ENCODE measurements around the gene ARL3.
"Not testable (repeated sequence)": the region's sequence is repeated elsewhere in the genome, so short reads cannot be mapped to it uniquely, and the experiment has no call there.

ARL3 gene

DNA sequence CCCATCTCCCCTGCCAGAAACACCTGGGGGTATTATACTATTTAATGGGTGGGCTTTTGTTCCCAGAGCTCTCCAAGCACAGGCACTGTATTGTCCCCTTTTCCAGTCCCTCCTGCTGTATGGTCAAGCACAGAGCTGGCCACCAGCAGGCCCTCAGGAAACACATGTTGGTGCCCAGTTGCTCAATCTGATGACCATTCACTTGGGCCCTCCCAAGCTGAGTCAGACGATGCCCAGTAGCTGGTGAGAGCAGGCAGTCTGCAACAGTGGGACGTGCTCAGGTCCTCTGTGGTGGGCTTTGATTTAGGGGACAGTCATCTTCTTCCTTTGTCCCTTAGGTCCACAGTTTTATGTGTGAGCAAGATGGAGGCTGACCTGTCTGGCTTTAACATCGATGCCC, 12.1 kb upstream of the ARL3 start:
- no peak for DNase-seq
- TF ChIP-seq POLR2A (IDR thresholded peaks at IDR 0.05; ENCODE audit: low read length), result no peak

DNA sequence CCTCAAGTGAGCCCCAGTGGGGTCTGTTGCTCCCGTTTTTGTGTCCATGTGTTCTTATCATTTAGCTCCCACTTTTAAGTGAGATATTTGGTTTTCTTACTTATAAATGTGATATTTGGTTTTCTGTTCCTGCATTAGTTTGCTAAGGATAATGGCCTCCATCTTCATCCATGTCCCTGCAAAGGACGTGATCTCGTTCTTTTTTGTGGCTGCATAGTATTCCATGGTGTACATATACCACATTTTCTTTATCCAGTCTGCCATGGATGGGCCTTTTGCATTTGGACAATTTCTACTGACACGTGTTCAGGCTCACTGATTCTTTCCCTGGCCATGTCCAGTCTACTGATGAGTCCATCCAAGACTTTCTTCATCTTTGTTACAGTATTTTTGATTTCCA, 9.8 kb upstream of the ARL3 start:
- TF ChIP-seq POLR2A (IDR thresholded peaks at IDR 0.05; ENCODE audit: low read length) (no peak), GATA1 (IDR thresholded peaks at IDR 0.05; ENCODE audit: low read depth, low read length) (no peak)
- no peak for DNase-seq

DNA sequence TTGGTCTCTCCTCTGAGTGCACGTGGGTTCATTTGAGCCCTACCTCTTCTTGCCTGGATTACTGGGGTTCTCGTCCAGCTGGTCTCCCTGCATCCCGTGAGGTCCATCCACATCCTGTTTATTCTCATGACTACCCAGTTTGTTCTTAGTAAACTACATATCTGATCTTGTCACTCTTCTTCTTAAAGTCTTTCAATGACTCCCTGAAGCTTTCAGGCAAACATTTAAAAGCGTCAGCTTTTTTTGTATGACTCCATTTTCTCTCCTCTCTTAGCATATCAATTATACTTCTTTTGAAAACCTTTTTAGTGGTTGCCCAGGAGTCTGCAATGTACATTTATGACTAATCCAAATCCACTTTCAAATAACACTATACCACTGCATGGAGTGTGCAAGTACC, 7.8 kb upstream of the ARL3 start:
- TF ChIP-seq GATA1 (IDR thresholded peaks at IDR 0.05; ENCODE audit: low read depth, low read length) (no peak), POLR2A (IDR thresholded peaks at IDR 0.05; ENCODE audit: low read length) (no peak)
- no peak for DNase-seq

DNA sequence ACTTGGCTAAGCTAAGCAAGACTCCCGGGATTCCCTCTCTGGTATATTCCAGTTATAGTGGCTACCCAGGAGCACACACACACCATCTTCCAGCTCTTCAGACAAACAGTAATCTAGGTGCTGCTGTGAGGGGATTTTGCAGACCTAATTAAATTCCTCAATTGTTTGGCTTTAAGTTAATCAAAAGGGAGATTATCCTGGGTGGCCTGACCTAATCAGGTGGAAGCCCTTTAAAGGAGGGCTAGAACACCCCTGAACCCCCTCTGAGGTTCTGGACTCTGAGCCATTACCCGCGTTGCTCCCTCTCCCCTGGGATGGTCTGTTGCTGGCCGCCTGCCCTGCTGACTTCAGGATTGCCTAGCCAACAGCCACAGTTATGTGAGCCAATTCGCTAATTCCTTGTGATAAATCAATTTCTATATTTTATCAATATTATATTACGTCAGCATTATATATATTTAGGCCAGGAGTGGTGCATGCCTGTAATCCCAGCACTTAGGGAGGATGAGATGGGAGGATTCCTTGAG, 6.6 kb upstream of the ARL3 start:
- TF ChIP-seq POLR2A (IDR thresholded peaks at IDR 0.05; ENCODE audit: low read length) (no peak), GATA1 (IDR thresholded peaks at IDR 0.05; ENCODE audit: low read depth, low read length) (no peak)
- no peak for DNase-seq

DNA sequence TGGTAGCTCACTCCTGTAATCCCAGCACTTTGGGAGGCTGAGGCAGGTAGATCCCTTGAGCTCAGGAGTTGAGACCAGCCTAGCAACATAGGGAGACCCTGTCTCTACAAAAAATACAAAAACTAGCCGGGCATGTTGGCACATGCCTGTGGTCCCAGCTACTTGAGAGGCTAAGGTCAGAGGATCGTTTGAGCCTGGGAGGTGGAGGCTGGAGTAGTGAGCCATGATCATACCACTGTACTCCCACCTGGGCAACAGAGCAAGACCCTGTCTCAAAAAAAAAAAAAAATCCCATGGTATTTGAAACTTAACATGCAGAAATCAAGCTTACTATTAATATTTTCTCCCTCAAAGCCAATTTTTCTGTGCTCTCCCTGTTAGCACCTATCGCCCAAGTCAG, 6.1 kb upstream of the ARL3 start:
- TF ChIP-seq POLR2A (IDR thresholded peaks at IDR 0.05; ENCODE audit: low read length) (no peak), GATA1 (IDR thresholded peaks at IDR 0.05; ENCODE audit: low read depth, low read length) (no peak)
- DNase-seq, result no peak

DNA sequence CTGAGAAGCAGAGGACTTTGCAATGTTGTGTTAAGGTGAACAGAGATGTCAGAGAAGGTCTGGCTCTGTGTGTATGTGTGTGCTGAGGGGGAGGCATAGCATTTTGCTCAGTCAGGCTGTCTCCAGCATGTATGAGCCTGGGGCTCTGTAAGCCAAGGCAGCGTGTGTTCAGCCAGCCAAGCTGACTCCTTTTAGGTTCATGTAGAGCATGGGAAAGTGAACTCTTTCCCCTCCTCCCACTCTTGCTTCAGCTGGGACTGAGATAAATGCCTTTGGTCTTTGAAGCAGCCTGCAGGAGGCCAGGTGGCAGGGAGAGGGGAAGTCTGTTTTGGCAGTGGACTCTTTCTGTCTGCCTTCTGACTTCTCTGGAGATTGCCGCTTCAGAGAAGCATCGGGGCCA, 4.0 kb upstream of the ARL3 start:
- TF ChIP-seq POLR2A (IDR thresholded peaks at IDR 0.05; ENCODE audit: low read length) (no peak), GATA1 (IDR thresholded peaks at IDR 0.05; ENCODE audit: low read depth, low read length) (no peak)
- peak in 1 of 2 experiments; percentile 14 for DNase-seq

DNA sequence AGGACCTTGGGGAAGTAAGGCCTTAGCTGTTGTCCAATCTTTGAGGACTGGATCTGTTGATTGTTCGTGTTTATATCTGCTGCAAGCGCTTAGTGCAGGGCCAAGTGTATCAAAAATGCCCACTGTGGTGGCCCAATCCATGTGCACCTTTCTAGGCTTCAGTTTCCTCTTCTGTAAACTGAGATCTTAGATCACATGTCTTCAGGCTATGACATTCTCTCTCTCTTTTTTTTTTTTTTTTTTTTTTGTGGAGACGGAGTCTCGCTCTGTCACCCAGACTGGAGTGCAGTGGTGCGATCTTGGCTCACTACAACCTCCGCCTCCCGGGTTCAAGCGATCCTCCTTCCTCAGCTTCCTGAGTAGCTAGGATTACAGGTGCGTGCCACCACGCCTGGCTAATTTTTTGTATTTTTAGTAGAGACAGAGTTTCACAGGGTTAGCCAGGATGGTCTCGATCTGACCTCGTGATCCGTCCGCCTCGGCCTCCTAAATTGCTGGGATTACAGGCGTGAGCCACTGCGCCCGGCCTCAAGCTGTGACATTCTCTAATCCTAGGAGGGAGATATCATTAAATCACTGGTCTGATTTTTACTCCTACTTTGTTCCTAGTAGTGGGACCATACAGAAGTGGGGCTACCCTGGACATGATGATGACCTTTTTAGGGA, 2.8 kb upstream of the ARL3 start:
- DNase-seq, result not testable (repeated sequence)

DNA sequence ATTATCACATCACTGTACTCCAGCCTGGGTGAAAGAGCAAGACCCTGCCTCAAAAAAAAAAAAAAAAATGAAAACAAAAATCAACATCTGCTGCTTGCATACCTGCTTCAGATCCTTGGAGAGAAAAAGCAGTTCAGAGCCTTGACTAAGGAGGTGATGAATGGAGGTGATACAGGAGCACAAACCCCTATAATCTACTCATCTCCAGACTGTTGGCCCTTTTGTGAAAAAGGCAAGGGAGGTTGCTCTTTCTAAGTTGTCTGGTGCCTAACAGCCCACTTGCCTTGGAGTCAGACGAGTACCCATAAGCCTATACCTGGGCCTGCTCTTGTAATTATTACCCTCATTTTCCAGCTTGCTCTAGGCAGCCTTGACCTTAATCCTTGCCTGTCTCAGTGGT, 1.7 kb upstream of the ARL3 start:
- DNase-seq, result no peak
- no peak for TF ChIP-seq POLR2A (IDR thresholded peaks at IDR 0.05; ENCODE audit: low read length)
- TF ChIP-seq GATA1 (IDR thresholded peaks at IDR 0.05; ENCODE audit: low read depth, low read length), result no peak

DNA sequence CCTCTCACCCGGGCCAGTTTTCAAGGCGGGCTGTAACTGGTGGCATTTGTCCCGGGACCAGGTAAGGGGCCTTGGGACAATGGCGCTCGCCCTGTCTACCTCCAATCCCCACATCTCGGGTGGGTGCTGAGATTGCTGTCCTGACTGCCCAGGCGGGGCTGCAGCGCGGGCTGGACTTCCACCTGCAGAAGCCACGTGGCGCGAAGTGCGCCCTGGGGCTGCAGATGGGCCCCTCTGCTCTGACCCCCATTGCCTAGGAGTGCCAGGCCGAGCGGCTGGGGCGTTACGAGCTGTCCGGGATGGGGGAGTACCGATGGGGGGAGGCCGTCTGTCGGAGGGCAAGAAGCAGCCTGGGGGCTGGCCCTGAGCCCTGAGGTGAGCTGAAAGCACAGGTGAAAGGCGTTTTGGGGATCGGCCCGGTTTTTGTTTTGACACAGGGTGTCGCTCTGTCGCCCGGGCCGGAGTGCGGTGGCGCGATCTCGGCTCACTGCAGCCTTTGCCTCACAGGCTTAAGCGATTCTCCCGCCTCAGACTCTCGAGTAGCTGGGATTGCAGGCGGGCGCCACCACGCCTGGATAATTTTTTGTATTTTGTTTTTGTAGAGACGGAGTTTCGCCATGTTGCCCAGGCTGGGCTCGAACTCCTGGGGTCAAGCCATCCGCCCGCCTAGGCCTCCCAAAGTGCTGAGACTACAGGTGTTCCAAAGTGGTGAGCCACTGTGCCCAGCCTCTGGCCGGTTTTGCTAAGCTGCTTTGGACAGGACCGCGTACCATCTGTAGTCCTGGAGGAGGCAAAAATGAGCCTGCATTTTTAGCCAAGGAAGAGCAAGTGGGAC, 641 bp upstream of the ARL3 start, which contains the start of gene SFXN2:
Gene SFXN2 (plus strand): TSS at position 16 of the 835 bp plus-strand sequence. CDS start 12,001 bp downstream, outside the sequence.
- peak; percentile 74 for TF ChIP-seq POLR2A (IDR thresholded peaks at IDR 0.05; ENCODE audit: low read length)
- TF ChIP-seq GATA1 (IDR thresholded peaks at IDR 0.05; ENCODE audit: low read depth, low read length), result no peak
- DNase-seq, result peak; percentile 63 to 70

DNA sequence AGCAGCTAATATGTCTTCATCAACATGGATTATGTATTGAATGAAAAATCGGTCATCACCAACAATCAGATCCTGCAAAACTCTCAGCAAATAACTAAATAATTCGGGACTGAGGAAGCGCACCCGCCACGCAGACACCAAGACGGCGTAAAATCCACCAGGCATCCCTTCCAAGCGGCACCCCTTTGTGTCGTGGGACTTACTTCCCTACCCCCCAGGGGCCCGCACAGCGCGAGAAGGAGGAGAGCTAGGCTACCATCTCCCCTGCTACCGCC, 721 bp downstream of the ARL3 start:
- no peak for DNase-seq
- TF ChIP-seq GATA1 (IDR thresholded peaks at IDR 0.05; ENCODE audit: low read depth, low read length), result no peak
- no peak for TF ChIP-seq POLR2A (IDR thresholded peaks at IDR 0.05; ENCODE audit: low read length)

DNA sequence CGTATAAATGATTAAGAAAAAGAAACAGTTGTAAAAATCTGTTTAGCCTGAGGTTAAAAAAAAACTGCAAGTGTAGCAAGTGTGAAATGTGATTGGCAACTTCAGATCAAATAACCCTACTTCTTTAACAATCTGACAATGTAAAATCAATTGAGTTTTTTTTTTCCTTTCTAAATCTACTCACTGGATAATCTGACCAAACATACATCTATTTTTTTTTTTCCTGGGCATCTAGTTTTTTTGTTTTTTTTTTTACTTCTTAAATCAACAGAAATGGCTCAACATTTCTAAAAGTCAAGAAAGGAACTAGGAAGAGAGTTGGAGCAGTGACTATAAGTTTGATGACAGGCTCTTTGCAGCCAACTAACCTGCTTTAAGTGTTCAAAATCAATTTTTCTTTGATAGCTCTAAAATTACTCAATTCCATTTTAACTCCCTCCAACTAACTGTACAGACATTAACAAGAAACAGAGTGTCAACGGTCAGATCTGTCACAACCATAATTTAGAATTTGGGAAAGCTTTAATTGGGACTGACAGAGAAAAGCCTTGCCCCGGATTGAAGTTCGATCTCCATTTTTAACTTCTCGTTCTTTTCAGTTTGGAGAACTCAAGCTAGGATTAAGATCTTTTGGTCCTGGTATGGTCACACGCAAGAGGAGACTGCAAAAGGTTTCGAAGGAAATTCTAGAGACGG, 1.2 kb downstream of the ARL3 start:
- DNase-seq, result peak in 1 of 2 experiments; percentile 58

DNA sequence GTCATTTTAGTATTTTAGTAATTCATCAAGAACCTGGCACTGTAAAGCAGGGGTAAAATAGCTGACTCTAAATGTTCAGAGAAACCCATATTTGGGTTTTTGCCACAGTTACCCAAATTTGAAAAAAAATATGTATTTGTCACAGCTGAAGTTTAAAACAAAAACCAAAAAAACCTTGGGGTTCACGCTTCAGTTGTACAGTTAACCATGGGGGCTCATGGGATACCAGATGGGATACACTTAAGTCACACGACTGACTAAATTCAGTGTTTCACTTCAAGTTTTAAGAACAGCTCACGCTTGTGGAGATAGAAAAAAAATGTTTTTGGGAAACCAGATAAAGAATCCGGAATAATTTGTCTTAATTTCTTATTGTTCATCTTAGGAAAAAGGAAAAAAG, 2.1 kb downstream of the ARL3 start:
- no peak for DNase-seq
- TF ChIP-seq GATA1 (IDR thresholded peaks at IDR 0.05; ENCODE audit: low read depth, low read length) (no peak), POLR2A (IDR thresholded peaks at IDR 0.05; ENCODE audit: low read length) (no peak)

More for the DNA sequence above, 1.2 kb downstream of the ARL3 start:
- TF ChIP-seq GATA1 (IDR thresholded peaks at IDR 0.05; ENCODE audit: low read depth, low read length) (no peak), POLR2A (IDR thresholded peaks at IDR 0.05; ENCODE audit: low read length) (no peak)

DNA sequence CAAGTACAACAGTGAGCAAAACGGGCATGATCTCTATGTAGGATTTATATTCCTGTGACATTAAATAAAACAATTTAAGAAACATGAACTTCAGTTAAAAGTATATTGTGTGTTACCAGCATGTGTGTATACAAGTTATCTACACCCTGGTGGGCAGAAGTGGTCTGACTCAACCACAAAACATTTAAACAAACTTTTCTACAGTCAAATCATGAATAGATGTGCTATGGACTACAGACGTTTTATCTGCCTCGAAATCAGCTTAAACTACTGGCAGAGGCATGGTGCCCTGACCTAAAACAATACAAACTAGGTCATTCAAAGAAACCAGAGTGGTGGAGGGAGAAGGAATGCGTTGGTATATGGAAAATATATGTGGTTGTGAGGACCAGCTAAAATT, 3.6 kb downstream of the ARL3 start:
- DNase-seq, result peak in 1 of 2 experiments; percentile 23
- no peak for TF ChIP-seq GATA1 (IDR thresholded peaks at IDR 0.05; ENCODE audit: low read depth, low read length)
- no peak for TF ChIP-seq POLR2A (IDR thresholded peaks at IDR 0.05; ENCODE audit: low read length)

DNA sequence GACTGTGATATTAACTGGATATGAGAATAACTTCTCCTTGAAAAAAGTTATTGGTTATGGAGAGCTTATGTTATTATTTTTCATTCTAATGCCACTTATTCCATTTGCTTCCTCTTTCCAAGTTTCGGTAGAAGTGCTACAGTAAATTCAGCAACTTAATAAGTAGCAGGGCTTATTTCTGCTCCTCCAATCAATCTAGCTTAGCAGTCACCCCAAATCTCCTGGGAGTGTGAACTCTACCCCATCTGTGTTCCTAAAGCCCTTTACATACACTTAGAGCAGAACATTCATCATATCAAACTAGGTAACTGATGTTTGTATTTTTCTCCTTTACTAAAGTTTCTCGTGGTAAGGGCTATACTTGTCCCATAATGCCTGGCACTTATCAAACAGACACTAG, 8.7 kb downstream of the ARL3 start:
- TF ChIP-seq GATA1 (IDR thresholded peaks at IDR 0.05; ENCODE audit: low read depth, low read length), result no peak
- no peak for TF ChIP-seq POLR2A (IDR thresholded peaks at IDR 0.05; ENCODE audit: low read length)
- no peak for DNase-seq

Measured in erythroblast (primary cell).